ENCODE measurements around the gene XCL2. TPM values are rescaled to one million over a fixed set of nuclear protein-coding genes. Genes with fewer than 3 reads are reported as not detected.

XCL2 gene
- total and polyA plus RNA-seq, 2 of the 4 experiments (the other 2 are of a cell fraction) = not detected

GRCh38 chr1:168498956-168499687 is 44.7 kb downstream of the XCL2 start:
- Histone ChIP-seq H4K5ac (ENCODE audit: low read depth, low read length) (peak overlapping the region; percentile 63; the same call in 1 of the 2 replicates), H3K14ac (replicated peaks; ENCODE audit: low read depth, low read length) (no peak overlapping the region), H3K27me3 (ENCODE audit: control insufficient read depth, insufficient read depth, low read length) (no peaks in the 10 kb centered on the region), H2BK15ac (ENCODE audit: low read depth, low read length) (no peak overlapping the region), H3K4me3 (ENCODE audit: insufficient read depth, low read depth, low read length) (no peak overlapping the region), H3K23ac (ENCODE audit: low read depth, low read length) (no peak overlapping the region), H3K27ac (ENCODE audit: insufficient read depth, low read length) (no peak overlapping the region), H3K18ac (ENCODE audit: low read depth, low read length) (peak overlapping the region; percentile 35; the same call in 1 of the 2 replicates), H2AK9ac (replicated peaks; ENCODE audit: low read depth, low read length, poor library complexity) (no peak overlapping the region), H3K56ac (ENCODE audit: extremely low read depth, insufficient read depth, low read length) (no peak overlapping the region), H4K8ac (ENCODE audit: low read depth in 2 of 2, low read length in 2 of 2) (no peak overlapping the region), H2BK20ac (ENCODE audit: low read depth, low read length) (no peak overlapping the region), H4K91ac (ENCODE audit: insufficient read depth, low read depth, low read length) (no peak overlapping the region), H3K9me1 (ENCODE audit: insufficient read depth, low read length) (no peaks in the 10 kb centered on the region), H3K9ac (ENCODE audit: low read depth, low read length) (no peak overlapping the region), H2AFZ (replicated peaks; ENCODE audit: low read length, poor library complexity) (no peak overlapping the region), H2BK5ac (ENCODE audit: low read depth, low read length, poor library complexity, severe bottlenecking) (no peak overlapping the region), H4K20me1 (ENCODE audit: insufficient read depth, low read length) (no peaks in the 10 kb centered on the region), H3K4me1 (ENCODE audit: control insufficient read depth, insufficient read depth, low read length) (peaks cover 4% of the 10 kb centered on the region; the same call in 1 of the 2 replicates), H2BK120ac (ENCODE audit: low read depth, low read length) (peak overlapping the region; percentile 47), H3K4ac (ENCODE audit: low read depth, low read length) (no peak overlapping the region), H3K4me2 (ENCODE audit: low read depth, low read length) (0 out of 2 replicates have a peak overlapping the region, but pooled peaks have one; percentile 4), H3K36me3 (ENCODE audit: control insufficient read depth, insufficient read depth, low read length) (no peaks in the 10 kb centered on the region), H3K9me3 (ENCODE audit: control insufficient read depth, insufficient read depth, low read length) (no peaks in the 10 kb centered on the region), H3K79me1 (ENCODE audit: low read depth in 1 of 2, low read length in 2 of 2) (no peaks in the 10 kb centered on the region), H2AK5ac (ENCODE audit: low read depth, low read length) (0 out of 2 replicates have a peak overlapping the region, but pooled peaks have one; percentile 27)
- CTCF ChIA-PET = interaction anchor here (1.0 kb wide), 1 partner anchor 48 kb away, joined by 3 read pairs; no protein-coding TSS in a partner anchor
- in situ Hi-C loops (cut with MboI; ENCODE audit: low sequenced_read_pairs) = no loop called here
- no peak for ATAC-seq (ENCODE audit: low read depth)
- dilution Hi-C loops (cut with HindIII; ENCODE audit: low sequenced_read_pairs, unreplicated experiment) = no loop called here
- TF ChIP-seq SMC3 (IDR thresholded peaks at IDR 0.05; ENCODE audit: low read depth, low read length) = no peak
- no peak for TF ChIP-seq POLR2A (IDR thresholded peaks at IDR 0.05; ENCODE audit: low read depth, low read length)
- TF ChIP-seq, protein P1, sequence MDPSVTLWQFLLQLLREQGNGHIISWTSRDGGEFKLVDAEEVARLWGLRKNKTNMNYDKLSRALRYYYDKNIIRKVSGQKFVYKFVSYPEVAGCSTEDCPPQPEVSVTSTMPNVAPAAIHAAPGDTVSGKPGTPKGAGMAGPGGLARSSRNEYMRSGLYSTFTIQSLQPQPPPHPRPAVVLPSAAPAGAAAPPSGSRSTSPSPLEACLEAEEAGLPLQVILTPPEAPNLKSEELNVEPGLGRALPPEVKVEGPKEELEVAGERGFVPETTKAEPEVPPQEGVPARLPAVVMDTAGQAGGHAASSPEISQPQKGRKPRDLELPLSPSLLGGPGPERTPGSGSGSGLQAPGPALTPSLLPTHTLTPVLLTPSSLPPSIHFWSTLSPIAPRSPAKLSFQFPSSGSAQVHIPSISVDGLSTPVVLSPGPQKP (IDR thresholded peaks at IDR 0.05; ENCODE audit: borderline replicate concordance, low read depth, low read length) = no peak
- TF ChIP-seq RAD21 (IDR thresholded peaks at IDR 0.05; ENCODE audit: low read length) = no peak
- TF ChIP-seq USF2 (IDR thresholded peaks at IDR 0.05; ENCODE audit: low read depth, low read length) = no peak
- TF ChIP-seq FOS (IDR thresholded peaks at IDR 0.05; ENCODE audit: low read depth, low read length) = no peak
- no peak for TF ChIP-seq NFE2L2 (IDR thresholded peaks at IDR 0.05; ENCODE audit: low read depth, low read length)
- intact Hi-C loops (cut with micrococcal nuclease) = loop anchor here (2.0 kb wide), 1 partner anchor 28 kb away; no protein-coding TSS in a partner anchor
- WGBS, 2 experiments (ENCODE audit: extremely low coverage in 2 of 2, insufficient read length in 1 of 2) = 35% methylated on average over 2 of the region's 4 CpGs; no CpG with 5 or more reads in 1 of the 2 experiments
- DNase-seq = no peak
- BruUV-seq (replicated peaks) = no TSS peak
- POLR2A ChIA-PET (ENCODE audit: unreplicated experiment) = no interaction called here
